ENCODE measurements around the gene ADAM33.
A peak's percentile ranks its signal among the peaks of the same experiment; 100 is the strongest.

The ADAM33 gene

DNA sequence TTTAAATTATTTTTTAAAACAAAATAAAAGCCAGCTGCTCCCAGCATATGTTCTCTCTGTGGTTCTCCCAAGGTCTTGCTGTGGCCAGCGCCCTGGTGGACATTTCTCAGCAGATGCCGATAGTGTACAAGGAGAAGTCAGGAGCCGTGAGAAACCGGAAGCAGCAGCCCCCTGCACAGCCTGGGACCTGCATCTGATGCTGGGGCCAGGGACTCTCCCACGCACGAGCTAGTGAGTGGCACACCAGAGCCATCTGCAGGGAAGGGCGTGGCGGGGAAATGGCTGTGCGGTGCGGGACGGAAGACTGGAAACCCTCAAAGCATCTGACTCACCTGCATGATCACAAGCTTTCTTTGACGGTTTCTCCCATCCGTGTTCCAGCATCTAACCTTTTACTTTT, 35.2 kb downstream of the ADAM33 start:
- DNase-seq (ENCODE audit: low spot score) = no peak

DNA sequence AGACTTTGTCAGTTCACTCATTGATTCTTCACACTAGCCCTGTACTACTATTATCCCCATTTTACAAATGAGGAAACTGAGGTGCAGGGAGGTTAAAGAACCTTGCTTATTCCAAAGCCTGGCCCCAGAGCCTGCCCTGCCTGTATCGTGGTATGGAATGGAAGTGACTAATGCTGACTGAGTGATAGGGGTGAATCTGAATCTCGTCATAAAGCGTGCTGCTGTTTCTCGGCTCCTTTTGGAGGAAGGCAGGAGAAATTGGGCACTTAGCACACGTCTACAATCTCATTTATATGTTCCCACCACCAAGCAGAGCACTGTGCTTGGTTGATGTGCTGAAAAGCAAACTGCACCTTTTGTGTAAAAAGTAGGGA, 35.8 kb downstream of the ADAM33 start:
- DNase-seq (ENCODE audit: low spot score) = no peak

DNA sequence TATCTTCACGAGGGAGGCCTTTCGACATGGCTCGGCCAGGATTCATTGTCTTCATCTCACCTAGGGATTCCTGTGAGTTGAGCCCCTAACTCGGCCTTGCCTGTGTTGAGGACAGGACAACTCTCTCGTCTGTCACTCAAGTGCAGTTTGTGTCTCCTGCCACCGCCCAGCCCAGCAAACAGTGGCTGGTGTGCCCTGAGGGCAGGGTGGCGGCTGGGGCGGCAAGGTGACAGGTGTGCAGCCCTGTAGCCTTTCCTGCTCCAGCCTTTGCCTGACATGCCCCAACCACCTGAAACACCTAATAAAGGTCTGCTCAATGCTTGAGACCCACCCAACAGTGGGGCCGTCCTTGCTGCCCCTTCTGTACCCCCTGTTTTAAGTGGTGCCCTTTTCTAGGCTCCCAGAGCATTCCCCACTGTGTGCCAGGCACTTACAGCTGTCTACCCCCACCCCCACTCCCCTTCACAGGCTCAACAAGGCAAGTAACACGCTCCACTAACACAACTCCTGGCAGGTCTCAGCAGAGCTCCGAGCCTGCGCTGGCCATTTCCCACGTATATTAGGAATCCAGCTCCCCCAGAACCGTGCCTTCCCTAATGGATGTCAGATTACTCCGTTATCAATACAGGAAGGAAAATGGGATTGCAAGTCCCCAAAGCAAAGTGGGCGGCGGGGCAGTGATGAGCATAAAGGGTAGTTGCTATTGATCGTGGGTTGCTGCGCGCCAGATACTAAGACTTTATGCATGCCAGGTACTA, 36.3 kb downstream of the ADAM33 start:
- DNase-seq (ENCODE audit: low spot score) = no peak

DNA sequence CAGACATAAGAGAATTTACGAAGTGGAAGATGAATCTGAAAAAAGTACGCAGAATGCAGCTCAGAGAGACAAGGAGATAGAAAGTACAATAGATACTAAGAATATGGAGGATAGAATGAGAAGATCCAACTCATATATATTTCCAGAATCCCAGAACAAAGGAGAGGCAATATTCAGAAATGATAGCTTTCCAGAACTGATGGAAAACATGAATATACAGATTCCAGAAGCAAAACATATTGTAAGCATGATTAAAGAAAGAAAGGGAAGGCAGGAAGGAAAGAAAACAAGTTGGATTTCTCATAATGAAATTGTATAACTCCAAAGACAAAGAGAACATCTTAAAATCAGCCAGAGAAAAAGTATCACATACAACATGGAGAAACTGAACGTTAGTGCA, 41.6 kb downstream of the ADAM33 start:
- DNase-seq (ENCODE audit: low spot score) = no peak

DNA sequence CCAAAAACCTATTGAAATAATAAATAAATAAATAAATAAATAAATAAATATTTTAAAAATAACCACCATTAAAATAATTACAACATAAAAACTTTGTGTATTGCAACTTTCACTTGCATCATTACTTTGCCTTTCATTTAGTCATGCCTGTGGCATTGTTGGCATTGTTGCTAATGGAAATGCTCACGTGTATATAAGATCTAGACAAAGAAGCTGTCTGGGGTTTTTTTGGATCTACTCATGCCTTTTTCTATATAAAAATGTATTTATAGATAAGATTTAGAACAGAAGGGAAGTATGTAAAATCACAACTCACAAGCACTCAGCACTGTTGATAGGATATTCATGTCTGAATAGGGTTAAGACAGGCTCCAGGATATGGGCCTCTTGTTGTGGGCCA, 46.5 kb downstream of the ADAM33 start:
- no peak for DNase-seq (ENCODE audit: low spot score)

DNA sequence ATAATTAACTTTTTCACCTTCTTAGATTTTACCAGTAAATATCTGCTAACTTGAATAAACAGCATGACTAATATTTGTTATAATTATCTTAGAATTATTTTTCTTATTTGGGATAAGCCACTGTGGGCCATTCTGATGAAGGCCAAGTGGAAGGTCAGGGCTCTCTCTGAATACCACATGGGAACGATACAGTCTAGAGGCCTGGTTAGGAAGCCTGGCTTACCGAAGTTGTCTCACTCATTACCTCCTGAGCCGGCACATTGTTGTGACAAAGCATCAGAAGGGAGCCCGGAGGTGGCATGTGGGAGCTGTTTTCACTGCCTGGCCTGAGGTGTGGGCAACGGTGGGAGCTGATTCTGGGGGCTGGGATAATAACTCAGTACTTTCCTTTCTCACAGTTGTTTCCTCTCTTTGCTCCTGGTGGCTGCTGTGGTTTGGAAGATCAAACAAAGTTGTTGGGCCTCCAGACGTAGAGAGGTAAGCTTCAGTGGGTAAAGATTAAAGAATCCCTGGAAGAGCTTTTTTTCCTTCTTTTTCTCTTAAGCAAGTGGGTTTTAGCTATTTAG, 47.8 kb downstream of the ADAM33 start:
- no peak for DNase-seq (ENCODE audit: low spot score)

DNA sequence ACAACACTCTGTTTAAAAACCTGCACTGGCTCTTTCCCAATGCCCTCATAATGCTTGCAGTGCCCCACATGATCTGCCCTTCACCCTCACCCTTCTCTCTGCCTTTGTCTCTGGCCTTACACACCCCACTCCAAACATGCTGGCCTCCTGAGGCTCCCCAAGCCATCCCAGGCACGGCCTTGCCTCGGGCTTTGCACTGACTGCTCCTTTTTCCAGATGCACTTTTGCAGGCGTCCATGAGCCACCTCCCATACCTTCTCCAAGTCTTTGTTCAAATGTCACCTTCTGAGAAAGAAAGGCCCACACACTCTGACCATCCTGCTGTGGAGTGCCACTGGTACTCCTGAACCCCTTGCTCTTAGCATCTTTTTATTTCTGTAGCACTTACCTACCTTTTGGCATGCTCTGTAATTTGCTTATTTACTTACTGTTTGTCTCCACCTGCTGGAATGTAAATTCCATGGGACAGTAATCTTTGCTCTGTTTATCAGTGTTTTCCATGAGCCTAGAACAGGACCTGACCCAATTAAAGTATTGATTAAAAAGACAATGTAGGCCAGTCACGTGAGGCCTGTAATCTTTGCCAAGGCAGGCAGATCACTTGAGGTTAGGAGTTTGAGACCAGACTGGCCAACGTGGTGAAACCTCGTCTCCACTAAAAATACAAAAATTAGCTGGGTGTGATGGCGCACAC, 49.4 kb downstream of the ADAM33 start:
- DNase-seq (ENCODE audit: low spot score) = no peak

DNA sequence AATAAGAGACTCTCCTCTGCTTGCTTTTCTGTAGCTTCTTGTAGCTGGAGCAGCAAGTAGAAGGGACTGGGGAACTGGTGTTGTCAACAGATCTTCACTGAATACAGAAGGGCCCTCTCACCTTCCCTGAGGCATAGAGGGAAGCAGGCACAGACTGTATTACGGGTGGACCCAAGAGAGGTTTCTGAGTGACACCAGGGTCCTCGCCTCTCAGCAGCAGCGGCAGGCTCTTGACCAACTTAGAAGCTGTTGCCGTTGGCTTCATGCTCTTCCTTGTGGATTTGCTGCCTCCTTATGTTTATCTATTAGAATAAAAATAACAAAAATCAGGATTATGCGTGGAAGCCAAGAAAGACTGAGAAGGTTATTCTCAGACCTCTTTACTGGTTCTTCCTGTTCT, 50.3 kb downstream of the ADAM33 start:
- no peak for DNase-seq (ENCODE audit: low spot score)

DNA sequence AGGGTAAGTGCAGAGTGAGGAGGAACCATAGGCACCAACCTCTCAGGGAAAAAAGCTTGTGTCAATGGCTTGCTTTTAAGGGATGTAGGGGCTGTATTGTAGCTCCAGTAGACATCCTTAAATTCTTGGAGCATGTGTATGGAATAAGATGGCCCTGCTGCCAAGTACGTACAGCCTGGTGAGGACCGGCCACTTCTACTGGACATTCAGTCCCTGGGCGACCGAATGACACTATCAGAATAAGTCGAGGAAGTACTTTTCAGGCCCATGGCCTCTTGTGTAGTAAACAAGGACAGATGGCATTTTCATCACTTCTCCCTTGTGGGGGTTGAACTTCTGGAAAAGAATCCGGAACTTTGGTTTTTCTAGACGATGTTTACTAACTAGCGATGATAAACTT, 51.4 kb downstream of the ADAM33 start:
- no peak for DNase-seq (ENCODE audit: low spot score)

DNA sequence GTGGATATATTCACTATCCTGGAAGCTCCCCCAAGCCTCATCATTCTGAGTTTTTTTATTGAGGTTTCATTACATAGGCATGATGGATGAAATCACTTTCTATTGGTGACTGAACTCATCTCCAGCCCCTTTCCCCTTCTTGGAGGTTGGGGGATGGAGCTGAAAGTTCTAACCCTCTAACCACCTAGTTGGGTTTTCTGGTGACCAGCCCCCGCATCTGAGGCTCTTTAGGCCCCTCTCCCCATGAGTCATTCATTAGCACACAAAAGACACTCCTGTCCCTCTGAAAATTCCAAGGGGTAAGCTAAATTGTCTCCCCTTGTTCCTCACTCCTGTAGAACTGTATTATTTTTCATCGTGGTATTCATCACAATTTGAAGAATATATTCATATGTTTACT, 51.9 kb downstream of the ADAM33 start:
- no peak for DNase-seq (ENCODE audit: low spot score)

DNA sequence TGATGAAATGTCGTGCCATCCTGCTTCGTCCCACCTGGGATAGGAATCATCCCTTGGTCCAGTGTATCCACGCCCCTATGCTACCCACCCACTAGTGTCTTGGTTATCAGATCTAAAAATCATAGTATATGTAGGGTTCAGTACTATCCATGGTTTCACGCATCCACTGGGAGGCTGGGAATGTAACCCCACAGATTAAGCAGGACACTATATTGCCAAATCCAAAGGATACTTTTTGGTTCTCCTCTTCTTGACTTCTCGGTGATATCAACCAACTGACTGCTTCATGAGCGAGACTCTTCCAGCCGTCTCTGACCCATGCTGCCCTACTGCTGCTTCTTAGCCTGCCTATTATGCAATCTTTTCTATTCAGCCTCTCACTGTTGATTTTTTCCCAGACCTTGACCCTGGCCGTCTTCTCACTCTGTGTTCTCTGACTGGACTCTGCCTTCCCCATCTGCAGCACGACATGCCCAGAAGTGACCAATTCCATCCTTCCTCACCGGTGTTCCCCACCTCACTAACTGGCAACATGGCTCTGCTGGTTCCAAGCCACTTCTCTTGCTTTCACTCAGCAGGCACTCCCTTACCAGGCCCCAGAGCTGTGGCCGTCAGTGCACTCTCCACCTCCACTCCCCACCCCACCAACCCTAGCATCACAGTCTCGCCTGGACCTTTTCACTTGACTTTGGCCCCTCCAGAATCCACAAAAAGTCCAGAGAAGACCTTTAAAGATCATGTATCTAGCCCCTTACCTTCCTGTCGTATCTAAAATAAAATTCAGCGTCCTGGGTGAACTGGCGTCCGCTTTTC, 53.1 kb downstream of the ADAM33 start:
- peak; percentile 63 for DNase-seq (ENCODE audit: low spot score)

DNA sequence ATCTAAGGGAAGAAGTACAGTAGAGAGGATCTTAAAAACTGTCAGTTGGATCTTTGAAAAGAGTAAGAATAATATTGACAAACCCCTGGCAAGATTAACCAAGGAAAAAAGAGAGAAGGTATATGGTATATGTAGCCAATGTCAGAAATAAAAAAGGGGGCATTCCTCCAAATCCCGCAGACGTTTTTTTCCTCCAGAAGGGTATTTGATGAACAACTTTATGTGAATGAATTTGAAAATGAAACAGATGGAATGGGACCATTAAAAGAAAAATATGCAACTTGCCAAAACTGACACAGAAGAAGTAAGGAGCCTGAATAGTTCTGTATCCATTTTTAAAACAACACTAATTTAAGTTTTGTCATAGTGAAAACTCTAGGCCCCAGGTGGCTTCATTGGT, 54.3 kb downstream of the ADAM33 start:
- DNase-seq (ENCODE audit: low spot score) = no peak

DNA sequence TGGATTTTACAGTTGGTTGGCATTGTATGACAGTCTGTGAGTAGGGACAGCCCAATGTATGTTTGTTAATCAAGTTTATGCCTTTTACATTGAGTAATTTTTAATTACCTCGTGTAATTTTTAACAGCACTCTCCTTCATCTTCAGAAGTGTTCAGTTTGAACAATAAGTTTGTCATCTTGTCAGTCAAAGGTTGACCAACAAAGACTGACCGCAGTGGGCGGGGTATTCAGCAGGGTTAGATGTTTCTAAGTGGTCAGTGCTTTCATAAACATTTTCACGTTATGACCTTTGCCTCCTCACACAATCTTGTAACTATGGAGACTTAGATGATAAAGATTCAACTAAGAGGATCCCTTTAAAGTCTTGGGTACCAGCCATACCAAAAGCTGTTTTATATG, 59.4 kb downstream of the ADAM33 start:
- DNase-seq (ENCODE audit: low spot score) = no peak

DNA sequence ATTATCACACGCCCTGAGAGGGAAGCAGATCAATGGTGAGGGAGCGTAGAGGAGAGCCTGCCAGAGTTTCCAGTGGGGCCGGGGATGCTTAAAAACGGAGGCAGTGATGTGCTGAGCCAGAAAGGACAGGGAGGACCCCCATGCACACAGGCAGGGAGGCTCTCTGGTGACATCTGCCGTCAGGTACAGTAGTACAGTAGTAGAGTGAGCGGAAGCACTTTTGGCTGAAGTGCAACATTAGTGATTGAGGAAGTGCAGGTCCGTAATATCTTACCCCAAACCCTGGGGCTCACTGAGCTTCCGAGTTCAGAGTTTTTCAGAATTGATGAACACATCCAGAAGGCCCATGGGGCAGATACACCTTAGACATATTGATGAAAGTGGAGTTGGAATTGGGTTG, 60.7 kb downstream of the ADAM33 start:
- DNase-seq (ENCODE audit: low spot score) = no peak

All from HuH-7 (cell line).